Natural killer cell treated with Interleukin-12 subunit alpha and Interleukin-12 subunit beta and Interleukin-15 and Interleukin-18, amount 100 ng/mL, for 72 hours (primary cell): Measurements from ENCODE around the gene SLC29A4. TPM values are rescaled to one million over a fixed set of nuclear protein-coding genes. Genes with fewer than 3 reads are reported as not detected.
A peak's percentile ranks its signal among the peaks of the same experiment; 100 is the strongest.
"Not testable (repeated sequence)": the region's sequence is repeated elsewhere in the genome, so short reads cannot be mapped to it uniquely, and the experiment has no call there.

ENCODE experiments used
- ATAC-seq, 2 donors: fragments of 150-1000 bp; cut with Tn5 transposase in 1 of 2; sonication (Bioruptor Pico), chemical (Tn5 transposase) in 1 of 2; 2 replicates each; pipeline ENCODE4 v1.10.0; 2021
- DNase-seq: peaks from one replicate; pipeline ENCODE4 v3.0.0; 2022; ENCODE audit warnings: low spot score
- H3K27ac Mint-ChIP-seq, 2 donors: 1 replicate in 1 of 2; 2 replicates in 1 of 2; pipeline ENCODE4 v1.8.0; 2022; ENCODE audit warnings: mixed read lengths in 2 of 2, mild to moderate bottlenecking in 1 of 2, moderate library complexity in 1 of 2
- H3K27me3 Mint-ChIP-seq, 2 donors: 1 replicate in 1 of 2; 2 replicates in 1 of 2; pipeline ENCODE4 v1.8.0; 2022; ENCODE audit warnings: mixed read lengths in 2 of 2
- H3K36me3 Mint-ChIP-seq: one replicate; pipeline ENCODE4 v1.8.0; 2022; ENCODE audit warnings: mixed read lengths
- H3K4me1 Mint-ChIP-seq, 2 donors: 1 replicate in 1 of 2; 2 replicates in 1 of 2; pipeline ENCODE4 v1.8.0; 2022; ENCODE audit warnings: low read depth in 2 of 2, mixed read lengths in 2 of 2, mild to moderate bottlenecking in 1 of 2
- H3K4me3 Mint-ChIP-seq: one replicate; pipeline ENCODE4 v1.8.0; 2022; ENCODE audit warnings: mixed read lengths
- H3K9me3 Mint-ChIP-seq: 2 replicates; pipeline ENCODE4 v1.8.0; 2022; ENCODE audit warnings: mixed read lengths
- total RNA-seq, 2 donors: library from RNA; stranded (reverse); gene quantifications; one replicate each; pipeline ENCODE4 v1.2.3, GENCODE V29; 2022

Gene SLC29A4
- total RNA-seq, 2 donors from 2014 or later: 0.11 to 0.52 TPM

DNA sequence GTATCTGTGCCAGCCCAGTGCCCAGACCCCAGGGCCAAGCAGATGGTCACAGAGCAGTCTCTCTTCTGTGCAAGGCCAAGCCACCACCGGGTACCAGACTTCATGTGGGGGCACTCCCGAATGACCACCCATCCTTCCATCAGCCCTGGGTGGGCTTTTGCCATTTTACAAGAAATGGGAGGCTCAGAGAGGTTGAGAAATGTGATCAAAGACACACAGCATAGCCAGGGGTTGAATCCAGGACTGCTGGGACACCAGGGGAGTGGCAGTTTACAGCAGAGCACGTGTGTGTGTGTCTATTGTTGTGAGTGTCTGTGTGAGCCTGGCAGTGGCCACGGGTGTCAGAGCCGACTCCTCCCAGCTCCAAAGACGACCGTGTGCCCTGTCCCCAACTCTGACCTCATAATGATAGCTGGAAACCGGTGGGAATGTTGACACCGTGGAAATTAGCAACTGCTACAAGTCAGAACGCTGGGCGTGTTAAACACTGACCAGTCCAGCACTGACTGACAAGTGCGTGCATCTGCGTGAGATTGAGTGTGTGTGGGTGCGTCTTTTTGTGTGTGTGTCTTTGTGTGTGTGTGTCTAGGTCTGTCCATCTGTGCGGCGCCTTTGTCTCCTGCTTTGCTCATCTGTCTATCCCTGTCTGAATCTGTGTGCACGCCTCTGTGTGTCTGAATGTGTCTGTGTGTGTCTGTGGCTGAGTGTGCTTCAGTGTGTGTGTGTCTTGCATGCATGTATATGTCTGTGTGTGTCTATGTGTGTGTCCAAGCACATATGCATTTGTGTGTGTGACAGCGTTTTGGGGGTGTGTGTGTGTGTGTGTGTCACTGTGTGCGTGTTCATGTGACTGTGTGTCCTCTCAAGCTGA, 17.2 kb upstream of the SLC29A4 start:
- ATAC-seq: no peak
- H3K4me3 Mint-ChIP-seq: no peak overlapping the region
- H3K36me3 Mint-ChIP-seq: no peaks in the 10 kb centered on the region
- no peaks in the 10 kb centered on the region for H3K9me3 Mint-ChIP-seq
- H3K27ac Mint-ChIP-seq: no peak overlapping the region
- no peak for DNase-seq
- no peaks in the 10 kb centered on the region for H3K4me1 Mint-ChIP-seq
- H3K27me3 Mint-ChIP-seq: peaks cover 3 to 8% of the 10 kb centered on the region in 2 donors

DNA sequence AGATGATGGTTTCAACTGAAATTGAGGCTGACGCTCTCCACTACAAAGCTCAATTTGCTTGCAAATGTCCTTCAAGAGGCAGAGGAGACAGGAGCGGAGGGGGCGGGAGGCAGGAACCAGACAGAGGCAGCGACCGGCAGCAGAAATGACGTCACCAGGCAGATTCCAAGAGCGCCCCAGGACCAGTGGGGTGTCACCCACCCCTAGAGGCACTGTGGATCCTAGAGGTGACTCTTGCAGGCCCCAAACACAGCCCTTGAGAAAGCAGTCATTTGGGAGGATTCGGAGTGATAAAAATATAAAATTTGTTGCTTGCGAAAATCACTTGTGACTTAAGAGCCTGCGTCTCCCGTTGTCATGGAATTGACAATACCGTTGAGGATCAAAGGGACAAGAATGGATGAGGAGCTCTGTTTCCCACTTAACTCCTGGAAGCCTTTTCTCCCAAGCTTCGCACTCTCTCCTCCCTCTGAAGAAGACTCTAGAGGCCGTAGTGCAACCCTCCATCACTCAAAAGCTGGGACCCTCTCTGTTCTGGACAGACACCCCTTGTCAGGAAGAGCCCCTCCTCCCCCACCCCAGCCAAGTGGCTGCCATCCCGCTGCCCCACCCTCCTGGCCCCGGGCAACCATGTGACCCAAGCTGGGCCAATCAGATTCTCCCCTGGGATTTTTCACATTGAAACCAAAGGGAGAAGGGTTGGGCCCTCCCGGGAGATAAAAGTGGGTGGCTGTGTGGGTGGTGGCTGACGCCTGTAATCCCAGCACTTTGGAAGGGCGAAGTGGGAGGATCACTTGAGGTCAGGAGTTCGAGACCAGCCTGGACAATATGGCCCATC, 16.3 kb upstream of the SLC29A4 start:
- H3K36me3 Mint-ChIP-seq: no peaks in the 10 kb centered on the region
- H3K27ac Mint-ChIP-seq: no peak overlapping the region
- no peak for ATAC-seq
- no peaks in the 10 kb centered on the region for H3K4me1 Mint-ChIP-seq
- DNase-seq: peak; percentile 20
- H3K9me3 Mint-ChIP-seq: no peaks in the 10 kb centered on the region
- peaks cover 3 to 8% of the 10 kb centered on the region in 2 donors for H3K27me3 Mint-ChIP-seq
- H3K4me3 Mint-ChIP-seq: no peak overlapping the region

DNA sequence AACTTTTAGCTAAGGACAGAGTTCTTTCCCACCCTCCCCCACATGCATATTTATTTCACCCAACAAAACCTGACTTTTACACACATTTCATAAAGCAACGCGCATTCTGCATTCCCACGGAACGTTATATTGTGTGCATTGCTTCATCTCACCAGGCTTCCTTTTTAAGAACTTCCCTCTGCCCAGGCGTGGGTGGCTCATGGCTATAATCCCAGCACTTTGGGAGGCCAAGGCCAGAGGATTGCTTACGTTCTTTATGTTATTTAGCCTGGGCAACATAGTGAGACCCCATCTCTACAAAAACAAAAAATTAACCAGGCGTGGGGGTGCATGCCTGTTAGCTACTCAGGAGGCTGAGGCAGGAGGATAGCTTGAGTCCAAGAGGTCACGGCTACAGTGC, 14.9 kb upstream of the SLC29A4 start:
- not testable (repeated sequence) for H3K9me3 Mint-ChIP-seq, H3K27me3 Mint-ChIP-seq, ATAC-seq, H3K4me1 Mint-ChIP-seq, H3K27ac Mint-ChIP-seq, H3K4me3 Mint-ChIP-seq, H3K36me3 Mint-ChIP-seq
- peak; percentile 18 for DNase-seq

DNA sequence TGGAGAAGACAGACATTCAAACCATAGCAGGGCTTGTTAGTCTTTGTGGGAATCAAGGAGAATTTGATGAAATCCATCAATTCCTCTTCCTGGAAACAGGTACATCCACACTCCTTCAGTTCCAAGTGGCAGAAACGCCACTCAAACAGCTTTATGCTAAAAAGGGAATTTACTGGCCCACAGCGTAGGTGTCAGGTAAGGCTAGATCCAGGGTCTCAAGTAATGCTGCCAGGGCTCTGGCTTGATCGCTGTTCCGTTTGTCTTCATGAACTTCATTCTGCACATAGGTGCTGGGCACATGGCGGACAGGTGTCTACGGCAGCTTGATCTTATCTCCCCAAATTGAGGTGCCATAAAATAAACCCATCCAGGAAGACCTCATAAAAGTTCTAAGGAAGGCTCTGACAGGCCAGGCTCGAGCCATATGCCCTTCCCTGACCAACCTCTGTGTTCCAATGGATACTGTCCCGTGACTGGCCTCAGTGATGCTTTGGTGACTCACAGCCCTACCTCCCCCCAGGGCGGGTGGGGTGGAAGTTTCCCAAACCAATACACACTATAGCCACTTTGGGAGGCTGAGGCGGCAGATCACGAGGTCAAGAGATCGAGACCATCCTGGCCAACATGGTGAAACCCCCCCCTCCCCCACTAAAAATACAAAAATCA, 12.6 kb upstream of the SLC29A4 start:
- DNase-seq, H3K27me3 Mint-ChIP-seq, H3K9me3 Mint-ChIP-seq, ATAC-seq, H3K4me3 Mint-ChIP-seq, H3K4me1 Mint-ChIP-seq, H3K36me3 Mint-ChIP-seq, H3K27ac Mint-ChIP-seq: not testable (repeated sequence)

DNA sequence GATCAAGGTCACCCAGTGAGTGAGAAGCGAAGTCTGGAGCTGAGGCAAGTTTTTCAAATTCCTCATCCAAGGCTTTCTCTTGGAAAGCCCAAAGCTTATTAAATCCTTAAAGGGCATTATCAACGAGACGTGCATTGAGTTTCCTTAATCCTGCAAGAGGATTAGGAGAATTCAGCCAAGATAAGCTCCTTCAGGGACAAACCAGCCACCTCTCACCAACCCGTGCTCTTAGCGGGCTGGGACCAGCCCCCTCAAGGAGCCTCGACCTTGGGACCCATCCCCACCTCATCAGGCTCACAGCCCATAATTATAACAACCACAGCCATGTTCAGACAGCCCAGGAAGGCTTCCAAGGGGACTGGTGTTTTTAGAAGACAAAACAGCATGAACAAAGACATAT, 12.0 kb upstream of the SLC29A4 start:
- no peaks in the 10 kb centered on the region for H3K9me3 Mint-ChIP-seq
- ATAC-seq (no peak), DNase-seq (no peak)
- H3K4me3 Mint-ChIP-seq: no peak overlapping the region
- H3K27me3 Mint-ChIP-seq: peaks cover 2 to 4% of the 10 kb centered on the region in 2 donors
- no peaks in the 10 kb centered on the region for H3K4me1 Mint-ChIP-seq
- no peak overlapping the region for H3K27ac Mint-ChIP-seq
- H3K36me3 Mint-ChIP-seq: no peaks in the 10 kb centered on the region

DNA sequence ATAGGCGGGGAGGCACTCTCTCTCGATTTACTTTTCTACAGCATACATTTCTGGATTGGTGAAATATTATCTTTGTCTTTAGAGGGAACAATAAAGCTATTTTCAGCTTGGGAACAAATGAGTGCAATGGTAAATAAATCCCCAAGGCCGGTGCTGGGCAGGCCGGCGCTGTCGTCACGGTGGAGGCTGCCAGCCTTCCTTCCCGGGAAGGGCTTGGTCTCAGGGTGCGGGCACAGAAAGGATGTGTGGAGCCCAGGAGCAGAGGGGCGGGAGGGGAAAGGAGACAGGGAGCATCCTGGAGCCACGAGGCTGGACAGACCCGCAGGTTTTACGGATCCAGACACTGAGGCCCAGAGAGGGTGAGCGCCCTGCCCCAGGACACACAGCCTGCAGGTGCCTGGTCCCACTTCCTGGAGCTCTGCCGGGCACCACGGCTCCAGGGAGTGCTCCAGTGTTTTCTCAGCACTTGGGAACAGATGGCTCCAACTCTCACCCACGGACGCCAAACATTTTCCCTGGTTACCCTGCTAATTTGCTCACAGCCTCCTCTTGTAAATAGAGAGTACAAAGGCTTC, 8.8 kb upstream of the SLC29A4 start:
- not testable (repeated sequence) for H3K27ac Mint-ChIP-seq, H3K36me3 Mint-ChIP-seq

DNA sequence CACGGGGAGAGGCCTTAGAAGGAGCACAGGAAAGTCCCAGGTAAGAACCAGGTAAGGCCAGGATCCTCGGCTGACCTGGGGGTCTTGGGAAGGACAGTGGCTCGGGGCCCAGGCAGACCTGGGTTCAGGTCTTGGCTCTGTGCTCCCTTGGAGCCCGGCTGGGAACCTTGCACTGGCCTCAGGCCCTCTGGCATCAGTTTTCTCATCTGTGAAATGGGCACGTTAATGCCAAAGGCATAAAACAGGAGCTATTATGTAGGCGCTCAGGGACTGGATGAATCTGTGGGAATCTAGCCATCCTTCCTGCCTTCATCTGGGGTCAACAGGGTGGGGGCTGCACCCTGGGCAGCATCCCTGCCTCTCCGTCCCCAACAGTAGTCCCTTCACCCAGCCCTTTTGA, 8.3 kb upstream of the SLC29A4 start:
- no peaks in the 10 kb centered on the region for H3K36me3 Mint-ChIP-seq
- H3K4me3 Mint-ChIP-seq: no peak overlapping the region
- H3K27me3 Mint-ChIP-seq: no peaks in the 10 kb centered on the region
- ATAC-seq: no peak
- no peaks in the 10 kb centered on the region for H3K4me1 Mint-ChIP-seq
- no peaks in the 10 kb centered on the region for H3K9me3 Mint-ChIP-seq
- no peak for DNase-seq
- no peak overlapping the region for H3K27ac Mint-ChIP-seq

More for the DNA sequence above, 8.8 kb upstream of the SLC29A4 start:
- not testable (repeated sequence) for DNase-seq, H3K4me3 Mint-ChIP-seq, H3K27me3 Mint-ChIP-seq, ATAC-seq, H3K4me1 Mint-ChIP-seq, H3K9me3 Mint-ChIP-seq

DNA sequence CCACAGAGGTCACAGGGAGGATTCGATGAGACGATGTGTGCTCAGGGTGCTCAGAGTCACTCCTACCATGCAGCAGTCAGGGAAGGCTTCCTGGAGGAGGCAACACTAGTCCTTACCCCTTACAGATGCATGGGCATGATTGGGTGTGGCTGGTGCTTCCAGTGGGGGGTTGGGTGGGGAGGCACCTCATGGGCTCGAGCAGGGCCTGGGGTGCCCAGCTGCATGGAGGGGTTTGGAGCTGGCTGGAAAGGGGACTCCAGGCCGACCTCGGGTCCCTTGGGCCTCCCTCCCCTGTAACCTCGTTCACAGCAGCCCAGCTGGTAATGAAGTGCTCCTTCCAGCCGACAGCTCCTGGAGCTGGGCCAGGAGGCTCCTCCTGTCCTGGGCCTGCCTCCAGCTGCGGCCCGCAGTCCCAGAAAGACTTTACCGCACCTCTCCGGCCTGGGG, 7.7 kb upstream of the SLC29A4 start:
- not testable (repeated sequence) for H3K9me3 Mint-ChIP-seq

DNA sequence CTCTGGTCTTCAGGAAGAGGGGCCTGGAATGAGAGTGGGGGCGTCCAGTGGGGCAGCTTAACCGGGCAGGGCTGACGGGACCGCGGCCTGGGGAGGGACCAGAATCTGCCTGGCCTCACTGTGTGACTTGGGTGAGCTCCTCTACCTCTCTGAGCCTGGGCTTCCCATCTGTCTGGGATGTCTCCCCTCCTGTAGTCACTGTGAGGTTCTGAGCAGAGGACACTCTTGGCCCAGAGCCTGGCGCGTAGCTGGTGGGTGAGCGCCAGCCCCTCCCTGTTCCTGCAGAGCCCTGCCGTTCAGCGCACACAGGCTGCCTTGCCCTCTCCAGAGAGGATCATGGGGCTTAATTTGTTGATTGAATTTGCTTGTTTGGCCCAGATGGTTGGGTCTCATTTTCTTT, 7.2 kb upstream of the SLC29A4 start:
- not testable (repeated sequence) for H3K4me1 Mint-ChIP-seq, DNase-seq, H3K36me3 Mint-ChIP-seq, H3K9me3 Mint-ChIP-seq, H3K4me3 Mint-ChIP-seq, H3K27me3 Mint-ChIP-seq, H3K27ac Mint-ChIP-seq
- ATAC-seq: peak in 1 of 2 donors; percentile 41

More for the DNA sequence above, 7.7 kb upstream of the SLC29A4 start:
- not testable (repeated sequence) for H3K4me1 Mint-ChIP-seq, H3K27ac Mint-ChIP-seq, DNase-seq, ATAC-seq, H3K4me3 Mint-ChIP-seq, H3K36me3 Mint-ChIP-seq, H3K27me3 Mint-ChIP-seq

DNA sequence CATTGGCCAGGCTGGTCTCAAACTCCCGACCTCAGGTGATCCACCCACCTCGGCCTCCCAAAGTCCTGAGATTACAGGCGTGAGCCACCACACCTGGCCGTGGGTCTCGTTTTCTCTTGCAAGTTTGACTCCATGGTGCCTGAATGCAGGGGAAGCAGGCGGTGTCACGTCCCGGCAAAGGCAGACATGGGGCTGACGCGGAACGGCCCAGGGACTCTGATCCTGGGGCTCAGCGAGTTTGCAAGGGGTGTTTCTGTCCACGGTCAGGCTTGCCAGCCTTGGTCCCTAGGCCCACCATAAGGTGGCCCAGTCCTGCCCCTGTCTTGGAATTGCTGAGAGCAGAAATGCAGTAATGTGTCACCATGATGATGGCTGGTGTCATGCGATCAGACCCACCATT, 6.6 kb upstream of the SLC29A4 start:
- ATAC-seq, DNase-seq, H3K27me3 Mint-ChIP-seq, H3K36me3 Mint-ChIP-seq, H3K9me3 Mint-ChIP-seq, H3K4me1 Mint-ChIP-seq, H3K27ac Mint-ChIP-seq, H3K4me3 Mint-ChIP-seq: not testable (repeated sequence)

DNA sequence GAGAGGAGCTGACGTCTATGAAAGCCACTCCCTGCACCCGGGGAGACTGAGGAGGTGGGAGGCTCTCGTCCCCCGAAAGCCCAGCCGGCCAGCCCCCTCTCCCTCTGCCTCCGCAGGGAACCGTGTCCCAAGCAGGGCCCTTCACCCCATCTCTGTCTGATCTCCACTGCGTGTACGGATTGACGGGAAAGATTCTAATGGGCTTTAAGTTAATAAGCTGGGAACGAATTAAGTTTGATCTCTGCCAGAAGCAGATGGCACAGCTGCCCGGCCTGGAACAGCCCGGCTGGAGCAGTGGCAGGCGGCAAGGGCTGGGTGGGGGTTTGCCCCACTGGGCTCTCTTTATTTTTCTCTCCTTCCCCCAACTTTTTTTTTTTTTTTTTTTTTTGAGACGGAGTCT, 6.1 kb upstream of the SLC29A4 start:
- Mint-ChIP-seq H3K4me3 (no peak overlapping the region), H3K36me3 (no peaks in the 10 kb centered on the region), H3K27me3 (no peaks in the 10 kb centered on the region), H3K27ac (no peak overlapping the region), H3K4me1 (no peaks in the 10 kb centered on the region), H3K9me3 (no peaks in the 10 kb centered on the region)
- DNase-seq (no peak), ATAC-seq (no peak)

DNA sequence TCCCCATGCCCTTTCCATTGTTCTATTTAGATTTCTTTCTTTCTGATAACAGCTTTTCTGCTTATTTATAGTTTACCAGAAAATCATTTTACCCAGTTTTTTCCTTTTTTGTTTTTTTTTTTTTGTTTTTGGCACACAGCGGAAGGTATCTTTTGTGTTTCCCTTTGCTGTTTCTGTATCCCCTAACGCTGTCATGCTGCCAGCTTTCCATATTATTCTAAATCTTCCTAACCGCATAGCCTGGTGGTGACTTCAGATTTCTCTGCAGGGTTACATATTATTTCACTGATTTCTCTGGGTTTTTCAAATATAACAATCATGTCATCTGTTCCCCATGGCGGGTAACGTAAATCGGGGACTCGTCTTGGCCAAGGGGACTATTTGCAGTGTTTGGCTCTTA, 4.0 kb upstream of the SLC29A4 start:
- DNase-seq: no peak
- Mint-ChIP-seq H3K4me3 (no peak overlapping the region), H3K27me3 (no peaks in the 10 kb centered on the region), H3K36me3 (no peaks in the 10 kb centered on the region), H3K9me3 (no peaks in the 10 kb centered on the region), H3K27ac (no peak overlapping the region), H3K4me1 (no peaks in the 10 kb centered on the region)
- ATAC-seq: no peak

DNA sequence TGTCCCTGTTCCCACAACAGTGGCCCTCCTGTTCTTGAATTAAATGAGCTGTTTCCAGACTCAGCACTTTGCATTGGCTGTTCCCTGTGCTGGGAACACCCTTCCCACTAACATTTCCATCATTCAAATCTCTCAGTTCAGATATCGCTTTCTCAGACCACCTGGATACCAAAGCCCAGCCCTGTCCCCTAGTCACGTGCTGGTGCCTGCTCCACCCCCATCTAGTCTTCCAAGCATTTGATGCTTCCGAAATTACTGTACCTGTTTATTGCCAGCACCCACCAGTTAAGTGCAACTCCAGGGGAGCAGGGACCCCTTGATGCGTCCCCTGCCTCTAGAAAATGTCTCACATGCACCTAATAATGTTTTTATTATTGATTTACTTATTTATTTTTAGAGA, 3.0 kb upstream of the SLC29A4 start:
- Mint-ChIP-seq H3K9me3 (no peaks in the 10 kb centered on the region), H3K4me1 (no peaks in the 10 kb centered on the region), H3K27me3 (peaks cover 0 to 2% of the 10 kb centered on the region in 2 donors), H3K36me3 (no peaks in the 10 kb centered on the region), H3K4me3 (no peak overlapping the region), H3K27ac (no peak overlapping the region)
- ATAC-seq (no peak), DNase-seq (peak; percentile 25)
